Ishikawa (cell line): Measurements from ENCODE around the gene CWC27.

ENCODE experiments used
- NFIC ChIP-seq: IDR thresholded peaks from 2 replicates; pipeline ENCODE4 v1.6.1; 2012
- TAF1 ChIP-seq: IDR thresholded peaks from 2 replicates; pipeline ENCODE4 v1.6.1; 2012; ENCODE audit warnings: low read depth, mild to moderate bottlenecking
- YY1 ChIP-seq: IDR thresholded peaks from 2 replicates; pipeline ENCODE4 v1.6.1; 2012; ENCODE audit warnings: low read depth
- TF ChIP-seq, protein P1 (sequence below): IDR thresholded peaks from 2 replicates; pipeline ENCODE4 v1.6.1; 2012

DNA sequence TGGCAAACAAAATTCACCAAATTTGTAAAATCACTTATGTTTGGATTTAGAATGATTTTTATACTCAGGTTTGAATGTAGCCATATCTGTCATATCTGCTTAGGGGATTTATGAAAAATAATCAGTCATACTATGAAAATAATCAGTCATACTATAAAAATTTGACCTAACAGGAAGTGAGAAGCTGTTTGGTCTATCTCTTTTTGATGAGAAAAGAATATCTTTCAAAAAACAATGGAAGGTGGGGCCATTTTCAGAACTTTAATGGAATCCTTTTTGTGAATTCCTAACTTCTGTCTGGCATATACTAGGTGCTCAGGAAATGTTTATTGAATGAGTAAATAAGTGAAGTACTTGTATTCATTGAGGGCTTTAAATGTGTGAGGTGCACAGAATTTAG lies 70.1 kb downstream of the CWC27 start:
- no peak for TF ChIP-seq YY1
- TF ChIP-seq, protein P1, sequence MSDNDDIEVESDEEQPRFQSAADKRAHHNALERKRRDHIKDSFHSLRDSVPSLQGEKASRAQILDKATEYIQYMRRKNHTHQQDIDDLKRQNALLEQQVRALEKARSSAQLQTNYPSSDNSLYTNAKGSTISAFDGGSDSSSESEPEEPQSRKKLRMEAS = no peak
- TF ChIP-seq TAF1 = no peak
- TF ChIP-seq NFIC = no peak
